HepG2 (cell line): ENCODE data around the gene NUDT21. TPM values are rescaled to one million over a fixed set of nuclear protein-coding genes. Genes with fewer than 3 reads are reported as not detected.

Experiments used
- CEBPB ChIP-seq: IDR thresholded peaks from 2 replicates; pipeline ENCODE4 v1.6.1; 2011; ENCODE audit warnings: low read depth, low read length, improper control_type of control experiment, borderline replicate concordance
- ELF3 ChIP-seq: IDR thresholded peaks from 2 replicates; pipeline ENCODE4 v1.6.1; 2016; ENCODE audit warnings: missing genetic modification reagents, missing compliant biosample characterization
- FOXA3 ChIP-seq: IDR thresholded peaks from 2 replicates; pipeline ENCODE4 v1.6.1; 2016; ENCODE audit warnings: missing genetic modification reagents, missing compliant biosample characterization
- GATAD1 ChIP-seq: IDR thresholded peaks from 2 replicates; pipeline ENCODE4 v1.6.1; 2016; ENCODE audit warnings: missing genetic modification reagents, missing compliant biosample characterization
- GATAD2A ChIP-seq: IDR thresholded peaks from 2 replicates; pipeline ENCODE4 v1.6.1; 2016
- NCOR1 ChIP-seq: fragments of 200-600 bp; sonication (generic); IDR thresholded peaks from 2 replicates; pipeline ENCODE4 v1.7.0; 2017; ENCODE audit warnings: antibody characterized with exemption, low read length, borderline replicate concordance
- SSRP1 ChIP-seq: IDR thresholded peaks from 2 replicates; pipeline ENCODE4 v1.6.1; 2016; ENCODE audit warnings: control low read depth
- ZNF331 ChIP-seq: sonication (generic); formaldehyde crosslinking; IDR thresholded peaks from 2 replicates; pipeline ENCODE4 v1.4.0; 2020; ENCODE audit warnings: missing genetic modification reagents
- ZNF644 ChIP-seq: IDR thresholded peaks from 2 replicates; pipeline ENCODE4 v1.6.1; 2016; ENCODE audit warnings: low read depth
- ZNF737 ChIP-seq: sonication (generic); formaldehyde crosslinking; IDR thresholded peaks from 2 replicates; pipeline ENCODE4 v1.5.0; 2020; ENCODE audit warnings: missing genetic modification reagents, mild to moderate bottlenecking, borderline replicate concordance
- polyA plus RNA-seq, 8 experiments: library from polyadenylated mRNA; depleted of rRNA in 3 of 8; stranded (reverse) in 7 of 8; unstranded in 1 of 8; fragments of >200 nt; fragmentation: Illumina TruSeq in 4 of 8; extraction: Trizol in 4 of 8; gene quantifications; 2 replicates each; pipeline versions ENCODE4 v1.2.1 to v1.2.3, GENCODE V29; 2011 to 2016; ENCODE audit warnings: low read depth in 4 of 8, missing spikeins in 1 of 8, mixed read lengths in 1 of 8; ENCODE audit not compliant: insufficient read depth in 1 of 8
- total RNA-seq, 5 experiments: library from RNA; depleted of rRNA; stranded (reverse); fragments of >200 nt; fragmentation: Illumina TruSeq; extraction: Trizol; gene quantifications; 2 replicates each; pipeline ENCODE4 v1.2.3, GENCODE V29; 2016; ENCODE audit warnings: low read depth in 1 of 5
- TF ChIP-seq, protein P1 (sequence below): sonication (generic); formaldehyde crosslinking; IDR thresholded peaks from 2 replicates; pipeline ENCODE4 v1.8.0; 2023; ENCODE audit warnings: mild to moderate bottlenecking, missing genetic modification reagents
- TF ChIP-seq, protein P2 (sequence below): IDR thresholded peaks from 2 replicates; pipeline ENCODE4 v1.6.1; 2016; ENCODE audit warnings: missing compliant biosample characterization, missing genetic modification reagents, borderline replicate concordance
- TF ChIP-seq, protein P3 (sequence below): sonication (generic); formaldehyde crosslinking; IDR thresholded peaks from 2 replicates; pipeline ENCODE4 v1.4.0; 2020; ENCODE audit warnings: missing genetic modification reagents
- TF ChIP-seq, protein P4 (sequence below): sonication (generic); formaldehyde crosslinking; IDR thresholded peaks from 2 replicates; pipeline ENCODE4 v1.5.0; 2020; ENCODE audit warnings: mild to moderate bottlenecking, missing genetic modification reagents
- TF ChIP-seq, protein P5 (sequence below): sonication (generic); formaldehyde crosslinking; IDR thresholded peaks from 2 replicates; pipeline ENCODE4 v1.8.0; 2022; ENCODE audit warnings: mild to moderate bottlenecking, missing genetic modification reagents
- TF ChIP-seq, protein P6 (sequence below): IDR thresholded peaks from 2 replicates; pipeline ENCODE4 v1.6.1; 2016; ENCODE audit warnings: low read depth

The NUDT21 gene
- total and polyA plus RNA-seq, 2 of the 13 experiments (the other 11 are each of a cell fraction or from before 2014, with no cell fraction given), result 177 to 210 TPM

DNA sequence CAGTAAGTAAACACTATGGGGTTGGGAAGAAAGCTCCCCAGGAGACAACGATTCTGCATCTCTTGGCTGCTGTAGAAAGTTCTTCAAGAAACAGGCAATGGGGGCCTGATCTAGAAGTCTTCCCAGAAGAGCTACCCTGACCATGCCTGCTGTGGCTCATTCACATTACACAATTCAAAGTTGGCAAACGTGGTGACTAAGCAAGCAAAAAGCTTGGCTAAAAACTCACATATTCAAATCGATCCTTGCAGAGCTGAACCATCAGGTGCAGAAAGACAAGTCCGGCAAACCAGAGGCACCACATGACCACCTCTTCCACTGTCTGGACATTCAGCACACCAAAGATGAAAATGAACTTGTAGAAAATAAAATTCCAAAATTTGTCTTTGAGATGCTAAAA is 41.9 kb downstream of the NUDT21 start (continued):
- TF ChIP-seq, protein P1, sequence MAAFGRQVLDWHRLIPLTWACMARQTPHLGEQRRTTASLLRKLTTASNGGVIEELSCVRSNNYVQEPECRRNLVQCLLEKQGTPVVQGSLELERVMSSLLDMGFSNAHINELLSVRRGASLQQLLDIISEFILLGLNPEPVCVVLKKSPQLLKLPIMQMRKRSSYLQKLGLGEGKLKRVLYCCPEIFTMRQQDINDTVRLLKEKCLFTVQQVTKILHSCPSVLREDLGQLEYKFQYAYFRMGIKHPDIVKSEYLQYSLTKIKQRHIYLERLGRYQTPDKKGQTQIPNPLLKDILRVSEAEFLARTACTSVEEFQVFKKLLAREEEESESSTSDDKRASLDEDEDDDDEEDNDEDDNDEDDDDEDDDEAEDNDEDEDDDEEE (CRISPR knock-in tag), result no peak
- peak; percentile 19; the same call in 1 of the 2 replicates for TF ChIP-seq FOXA3 (CRISPR knock-in tag)
- TF ChIP-seq, protein P2, sequence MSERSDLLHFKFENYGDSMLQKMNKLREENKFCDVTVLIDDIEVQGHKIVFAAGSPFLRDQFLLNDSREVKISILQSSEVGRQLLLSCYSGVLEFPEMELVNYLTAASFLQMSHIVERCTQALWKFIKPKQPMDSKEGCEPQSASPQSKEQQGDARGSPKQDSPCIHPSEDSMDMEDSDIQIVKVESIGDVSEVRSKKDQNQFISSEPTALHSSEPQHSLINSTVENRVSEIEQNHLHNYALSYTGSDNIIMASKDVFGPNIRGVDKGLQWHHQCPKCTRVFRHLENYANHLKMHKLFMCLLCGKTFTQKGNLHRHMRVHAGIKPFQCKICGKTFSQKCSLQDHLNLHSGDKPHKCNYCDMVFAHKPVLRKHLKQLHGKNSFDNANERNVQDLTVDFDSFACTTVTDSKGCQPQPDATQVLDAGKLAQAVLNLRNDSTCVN (CRISPR knock-in tag), result peak; percentile 83; the same call in 1 of the 2 replicates
- no peak for TF ChIP-seq ZNF737
- 0 out of 2 replicates have a peak, but pooled peaks have one; percentile 19 for TF ChIP-seq SSRP1 (CRISPR knock-in tag)
- 0 out of 2 replicates have a peak, but pooled peaks have one; percentile 24 for TF ChIP-seq GATAD1 (CRISPR knock-in tag)
- TF ChIP-seq GATAD2A, result peak; percentile 53; the same call in 1 of the 2 replicates
- TF ChIP-seq, protein P3, sequence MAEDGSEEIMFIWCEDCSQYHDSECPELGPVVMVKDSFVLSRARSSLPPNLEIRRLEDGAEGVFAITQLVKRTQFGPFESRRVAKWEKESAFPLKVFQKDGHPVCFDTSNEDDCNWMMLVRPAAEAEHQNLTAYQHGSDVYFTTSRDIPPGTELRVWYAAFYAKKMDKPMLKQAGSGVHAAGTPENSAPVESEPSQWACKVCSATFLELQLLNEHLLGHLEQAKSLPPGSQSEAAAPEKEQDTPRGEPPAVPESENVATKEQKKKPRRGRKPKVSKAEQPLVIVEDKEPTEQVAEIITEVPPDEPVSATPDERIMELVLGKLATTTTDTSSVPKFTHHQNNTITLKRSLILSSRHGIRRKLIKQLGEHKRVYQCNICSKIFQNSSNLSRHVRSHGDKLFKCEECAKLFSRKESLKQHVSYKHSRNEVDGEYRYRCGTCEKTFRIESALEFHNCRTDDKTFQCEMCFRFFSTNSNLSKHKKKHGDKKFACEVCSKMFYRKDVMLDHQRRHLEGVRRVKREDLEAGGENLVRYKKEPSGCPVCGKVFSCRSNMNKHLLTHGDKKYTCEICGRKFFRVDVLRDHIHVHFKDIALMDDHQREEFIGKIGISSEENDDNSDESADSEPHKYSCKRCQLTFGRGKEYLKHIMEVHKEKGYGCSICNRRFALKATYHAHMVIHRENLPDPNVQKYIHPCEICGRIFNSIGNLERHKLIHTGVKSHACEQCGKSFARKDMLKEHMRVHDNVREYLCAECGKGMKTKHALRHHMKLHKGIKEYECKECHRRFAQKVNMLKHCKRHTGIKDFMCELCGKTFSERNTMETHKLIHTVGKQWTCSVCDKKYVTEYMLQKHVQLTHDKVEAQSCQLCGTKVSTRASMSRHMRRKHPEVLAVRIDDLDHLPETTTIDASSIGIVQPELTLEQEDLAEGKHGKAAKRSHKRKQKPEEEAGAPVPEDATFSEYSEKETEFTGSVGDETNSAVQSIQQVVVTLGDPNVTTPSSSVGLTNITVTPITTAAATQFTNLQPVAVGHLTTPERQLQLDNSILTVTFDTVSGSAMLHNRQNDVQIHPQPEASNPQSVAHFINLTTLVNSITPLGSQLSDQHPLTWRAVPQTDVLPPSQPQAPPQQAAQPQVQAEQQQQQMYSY (CRISPR knock-in tag), result no peak
- TF ChIP-seq, protein P4, sequence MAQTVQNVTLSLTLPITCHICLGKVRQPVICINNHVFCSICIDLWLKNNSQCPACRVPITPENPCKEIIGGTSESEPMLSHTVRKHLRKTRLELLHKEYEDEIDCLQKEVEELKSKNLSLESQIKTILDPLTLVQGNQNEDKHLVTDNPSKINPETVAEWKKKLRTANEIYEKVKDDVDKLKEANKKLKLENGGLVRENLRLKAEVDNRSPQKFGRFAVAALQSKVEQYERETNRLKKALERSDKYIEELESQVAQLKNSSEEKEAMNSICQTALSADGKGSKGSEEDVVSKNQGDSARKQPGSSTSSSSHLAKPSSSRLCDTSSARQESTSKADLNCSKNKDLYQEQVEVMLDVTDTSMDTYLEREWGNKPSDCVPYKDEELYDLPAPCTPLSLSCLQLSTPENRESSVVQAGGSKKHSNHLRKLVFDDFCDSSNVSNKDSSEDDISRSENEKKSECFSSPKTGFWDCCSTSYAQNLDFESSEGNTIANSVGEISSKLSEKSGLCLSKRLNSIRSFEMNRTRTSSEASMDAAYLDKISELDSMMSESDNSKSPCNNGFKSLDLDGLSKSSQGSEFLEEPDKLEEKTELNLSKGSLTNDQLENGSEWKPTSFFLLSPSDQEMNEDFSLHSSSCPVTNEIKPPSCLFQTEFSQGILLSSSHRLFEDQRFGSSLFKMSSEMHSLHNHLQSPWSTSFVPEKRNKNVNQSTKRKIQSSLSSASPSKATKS, result no peak
- peak; percentile 86 for TF ChIP-seq CEBPB
- TF ChIP-seq, protein P5, sequence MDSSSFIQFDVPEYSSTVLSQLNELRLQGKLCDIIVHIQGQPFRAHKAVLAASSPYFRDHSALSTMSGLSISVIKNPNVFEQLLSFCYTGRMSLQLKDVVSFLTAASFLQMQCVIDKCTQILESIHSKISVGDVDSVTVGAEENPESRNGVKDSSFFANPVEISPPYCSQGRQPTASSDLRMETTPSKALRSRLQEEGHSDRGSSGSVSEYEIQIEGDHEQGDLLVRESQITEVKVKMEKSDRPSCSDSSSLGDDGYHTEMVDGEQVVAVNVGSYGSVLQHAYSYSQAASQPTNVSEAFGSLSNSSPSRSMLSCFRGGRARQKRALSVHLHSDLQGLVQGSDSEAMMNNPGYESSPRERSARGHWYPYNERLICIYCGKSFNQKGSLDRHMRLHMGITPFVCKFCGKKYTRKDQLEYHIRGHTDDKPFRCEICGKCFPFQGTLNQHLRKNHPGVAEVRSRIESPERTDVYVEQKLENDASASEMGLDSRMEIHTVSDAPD (CRISPR knock-in tag), result 0 out of 2 replicates have a peak, but pooled peaks have one; percentile 45
- TF ChIP-seq NCOR1, result no peak
- peak; percentile 52; the same call in 1 of the 2 replicates for TF ChIP-seq ZNF644 (CRISPR knock-in tag)
- TF ChIP-seq, protein P6, sequence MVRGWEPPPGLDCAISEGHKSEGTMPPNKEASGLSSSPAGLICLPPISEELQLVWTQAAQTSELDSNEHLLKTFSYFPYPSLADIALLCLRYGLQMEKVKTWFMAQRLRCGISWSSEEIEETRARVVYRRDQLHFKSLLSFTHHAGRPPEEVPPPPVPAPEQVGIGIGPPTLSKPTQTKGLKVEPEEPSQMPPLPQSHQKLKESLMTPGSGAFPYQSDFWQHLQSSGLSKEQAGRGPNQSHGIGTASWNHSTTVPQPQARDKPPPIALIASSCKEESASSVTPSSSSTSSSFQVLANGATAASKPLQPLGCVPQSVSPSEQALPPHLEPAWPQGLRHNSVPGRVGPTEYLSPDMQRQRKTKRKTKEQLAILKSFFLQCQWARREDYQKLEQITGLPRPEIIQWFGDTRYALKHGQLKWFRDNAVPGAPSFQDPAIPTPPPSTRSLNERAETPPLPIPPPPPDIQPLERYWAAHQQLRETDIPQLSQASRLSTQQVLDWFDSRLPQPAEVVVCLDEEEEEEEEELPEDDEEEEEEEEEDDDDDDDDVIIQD (CRISPR knock-in tag), result 0 out of 2 replicates have a peak, but pooled peaks have one; percentile 29
- 0 out of 2 replicates have a peak, but pooled peaks have one; percentile 2 for TF ChIP-seq ELF3
- peak; percentile 28; the same call in 1 of the 2 replicates for TF ChIP-seq ZNF331 (CRISPR knock-in tag)
